Right kidney (tissue), 9 donors: ENCODE measurements around the gene SPATA2.
"Not testable (repeated sequence)": the region's sequence is repeated elsewhere in the genome, so short reads cannot be mapped to it uniquely, and the experiment has no call there.

Source experiments
- DNase-seq: peaks from one replicate; pipeline ENCODE4 v3.0.0-alpha.2; 2016
- long read RNA-seq, 8 donors: transcript quantifications; one replicate each; lab custom pipeline, GENCODE V29; 2026

Gene SPATA2
- long read RNA-seq, donor 1, full-length matches to known transcripts: 7 of 7 reads
- long read RNA-seq, donor 1, partial matches to known transcripts: 0 of 7 reads
- long read RNA-seq, donor 1, other reads (novel, unspliced or antisense): 0 of 7 reads
- long read RNA-seq, donor 2, full-length matches to known transcripts: 1 of 1 reads
- long read RNA-seq, donor 2, partial matches to known transcripts: 0 of 1 reads
- long read RNA-seq, donor 2, other reads (novel, unspliced or antisense): 0 of 1 reads
- long read RNA-seq, donor 3, full-length matches to known transcripts: 3 of 3 reads
- long read RNA-seq, donor 3, partial matches to known transcripts: 0 of 3 reads
- long read RNA-seq, donor 3, other reads (novel, unspliced or antisense): 0 of 3 reads
- long read RNA-seq, donor 4, full-length matches to known transcripts: 5 of 64 reads
- long read RNA-seq, donor 4, partial matches to known transcripts: 24 of 64 reads
- long read RNA-seq, donor 4, other reads (novel, unspliced or antisense): 35 of 64 reads
- long read RNA-seq, donor 5, full-length matches to known transcripts: 5 of 5 reads
- long read RNA-seq, donor 5, partial matches to known transcripts: 0 of 5 reads
- long read RNA-seq, donor 5, other reads (novel, unspliced or antisense): 0 of 5 reads
- long read RNA-seq, donor 6, full-length matches to known transcripts: 4 of 4 reads
- long read RNA-seq, donor 6, partial matches to known transcripts: 0 of 4 reads
- long read RNA-seq, donor 6, other reads (novel, unspliced or antisense): 0 of 4 reads
- long read RNA-seq, donor 7, full-length matches to known transcripts: 5 of 5 reads
- long read RNA-seq, donor 7, partial matches to known transcripts: 0 of 5 reads
- long read RNA-seq, donor 7, other reads (novel, unspliced or antisense): 0 of 5 reads
- long read RNA-seq, donor 8, full-length matches to known transcripts: 2 of 2 reads
- long read RNA-seq, donor 8, partial matches to known transcripts: 0 of 2 reads
- long read RNA-seq, donor 8, other reads (novel, unspliced or antisense): 0 of 2 reads

GRCh38 chr20:49915380-49916145, at the start of gene SPATA2:
Gene SPATA2, minus strand, starts transcription at chr20:49915529. Its CDS starts 7,039 bp downstream, at chr20:49908490.
- DNase-seq: peak; percentile 100

GRCh38 chr20:49961413-49961812, 46.1 kb upstream of the SPATA2 start:
- DNase-seq: no peak

- not testable (repeated sequence) for DNase-seq
Measured at GRCh38 chr20:49957089-49957938, 42.0 kb upstream of the SPATA2 start.

- no peak for DNase-seq
Measured at GRCh38 chr20:49956689-49957088, 41.4 kb upstream of the SPATA2 start.

GRCh38 chr20:49955830-49956396, 40.6 kb upstream of the SPATA2 start:
- DNase-seq: not testable (repeated sequence)

- no peak for DNase-seq
Measured at GRCh38 chr20:49955167-49955566, 39.8 kb upstream of the SPATA2 start.

- DNase-seq: no peak
Measured at GRCh38 chr20:49951151-49951550, 35.8 kb upstream of the SPATA2 start.

- DNase-seq: no peak
Measured at GRCh38 chr20:49948809-49949507, 33.6 kb upstream of the SPATA2 start.

- DNase-seq: no peak
Measured at GRCh38 chr20:49948178-49948577, 32.8 kb upstream of the SPATA2 start.

- no peak for DNase-seq
Measured at GRCh38 chr20:49945701-49946477, 30.6 kb upstream of the SPATA2 start.

- DNase-seq: no peak
Measured at GRCh38 chr20:49945306-49945700, 30.0 kb upstream of the SPATA2 start.

- DNase-seq: no peak
Measured at GRCh38 chr20:49942942-49943341, 27.6 kb upstream of the SPATA2 start.

- DNase-seq: no peak
Measured at GRCh38 chr20:49942303-49942702, 27.0 kb upstream of the SPATA2 start.

GRCh38 chr20:49941456-49941855, 26.1 kb upstream of the SPATA2 start:
- DNase-seq: no peak

- no peak for DNase-seq
Measured at GRCh38 chr20:49938173-49939163, 23.1 kb upstream of the SPATA2 start.

GRCh38 chr20:49937027-49937929, 21.9 kb upstream of the SPATA2 start:
- peak; percentile 26 for DNase-seq
